GM18868 (cell line): ENCODE results near the gene RPTOR.
"Not testable (repeated sequence)": the region's sequence is repeated elsewhere in the genome, so short reads cannot be mapped to it uniquely, and the experiment has no call there.

Experiments used
- ATAC-seq: cut with Tn5 transposase; IDR thresholded peaks from one replicate; pipeline ENCODE4 v1.9.1; 2021; ENCODE audit warnings: mild to moderate bottlenecking, moderate library complexity; ENCODE audit not compliant: unreplicated experiment

RPTOR gene

DNA sequence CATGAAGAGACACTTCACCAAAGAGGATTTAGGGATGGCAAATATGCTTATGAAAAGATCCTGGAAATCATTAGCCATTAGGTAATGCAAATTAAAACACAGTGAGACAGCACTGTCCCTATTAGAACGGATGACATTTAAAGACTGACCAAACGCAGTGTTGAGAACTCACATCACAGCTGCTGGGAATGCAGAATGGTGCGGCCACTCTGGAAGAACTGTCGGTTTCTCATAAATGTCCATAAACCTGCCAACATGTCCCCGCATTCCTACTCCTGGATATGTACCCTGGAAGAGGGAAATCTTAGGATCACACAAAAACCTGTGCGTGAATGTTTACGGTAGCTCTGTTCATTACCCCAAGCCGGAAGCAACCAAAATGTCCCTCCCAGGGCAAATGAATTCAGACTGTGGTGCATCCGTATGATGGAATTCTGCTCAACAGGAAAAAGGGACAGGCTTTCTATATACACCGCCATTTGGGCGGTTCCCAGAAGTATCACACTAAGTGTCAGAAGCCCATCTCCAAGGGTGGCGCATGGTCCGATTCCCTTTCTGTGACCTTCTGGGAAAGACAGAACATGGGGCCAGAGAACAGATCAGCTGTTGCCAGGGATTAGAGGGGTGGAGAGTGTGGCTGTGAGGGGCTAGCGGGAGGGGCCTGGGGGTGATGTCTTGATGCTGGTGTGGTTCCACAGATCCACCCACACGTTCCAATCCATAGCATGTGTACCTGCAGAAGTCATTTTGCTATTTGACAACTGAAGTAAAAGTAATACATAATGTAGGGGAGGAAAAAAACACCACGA lies 249.8 kb downstream of the RPTOR start:
- ATAC-seq, result no peak

- ATAC-seq, result no peak
Measured at GRCh38 chr17:80795090-80795580, 250.5 kb downstream of the RPTOR start.

DNA sequence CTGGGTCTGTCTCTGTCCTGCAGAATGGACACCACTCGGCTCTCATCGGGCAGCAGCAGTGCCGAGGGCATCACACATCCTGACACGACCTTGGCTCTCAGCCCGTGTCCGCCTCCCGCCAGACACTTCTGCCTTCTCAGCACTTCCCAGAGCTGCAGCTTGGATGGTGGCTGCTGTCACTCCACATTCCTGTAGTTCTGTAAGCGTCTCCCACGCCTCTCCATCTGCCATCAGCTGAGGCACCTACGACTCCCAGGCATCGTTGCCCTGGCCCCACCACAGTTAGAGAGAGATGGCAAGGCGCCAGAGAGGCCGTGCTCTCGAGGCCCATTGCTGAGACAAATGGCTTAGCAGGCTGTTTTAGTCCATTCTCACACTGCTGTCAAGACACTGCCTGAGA lies 251.1 kb downstream of the RPTOR start:
- ATAC-seq, result no peak

- ATAC-seq, result no peak
Measured at GRCh38 chr17:80796430-80796861, 251.8 kb downstream of the RPTOR start.

- not testable (repeated sequence) for ATAC-seq
Measured at GRCh38 chr17:80797222-80797621, 252.6 kb downstream of the RPTOR start.

DNA sequence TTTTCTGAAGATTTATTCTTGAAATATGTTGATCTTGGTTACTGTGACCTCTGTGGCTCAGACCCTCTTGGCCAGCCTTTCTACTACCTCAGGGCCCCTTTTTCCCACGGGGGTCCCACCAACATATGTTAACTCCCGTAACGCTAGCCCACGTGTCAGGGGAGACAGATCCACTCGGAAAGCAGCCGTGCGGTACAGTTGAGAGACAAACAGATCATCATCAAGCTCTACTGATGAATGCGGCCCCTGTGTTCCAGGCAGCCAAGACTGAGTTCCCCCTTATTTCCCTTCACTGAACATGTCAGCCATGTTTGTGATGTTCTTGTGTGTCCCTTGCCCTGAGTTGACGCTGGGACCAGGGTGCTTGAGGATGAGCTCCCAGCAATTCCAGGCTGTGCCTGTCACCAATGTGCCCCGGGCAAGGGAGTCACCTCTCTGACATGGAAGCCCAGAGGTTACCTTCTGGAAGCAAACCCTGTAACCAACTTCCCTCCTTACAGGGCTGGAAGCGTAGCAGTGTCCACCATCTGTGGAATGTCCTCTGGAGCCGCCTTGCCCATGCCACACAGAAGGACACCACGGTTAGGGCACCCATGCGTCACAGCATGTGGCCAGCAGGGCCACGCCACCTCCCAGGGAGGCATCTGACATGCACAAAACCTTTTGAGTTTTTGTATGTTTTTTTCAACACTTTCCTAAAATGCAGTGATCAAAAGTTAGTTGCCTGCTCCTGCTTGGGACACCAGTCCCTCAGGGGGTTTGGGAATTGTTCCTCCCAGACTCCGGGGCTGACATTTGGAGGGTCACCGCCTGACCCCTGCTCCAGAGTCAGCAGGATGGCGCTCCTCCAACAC lies 253.3 kb downstream of the RPTOR start:
- no peak for ATAC-seq

DNA sequence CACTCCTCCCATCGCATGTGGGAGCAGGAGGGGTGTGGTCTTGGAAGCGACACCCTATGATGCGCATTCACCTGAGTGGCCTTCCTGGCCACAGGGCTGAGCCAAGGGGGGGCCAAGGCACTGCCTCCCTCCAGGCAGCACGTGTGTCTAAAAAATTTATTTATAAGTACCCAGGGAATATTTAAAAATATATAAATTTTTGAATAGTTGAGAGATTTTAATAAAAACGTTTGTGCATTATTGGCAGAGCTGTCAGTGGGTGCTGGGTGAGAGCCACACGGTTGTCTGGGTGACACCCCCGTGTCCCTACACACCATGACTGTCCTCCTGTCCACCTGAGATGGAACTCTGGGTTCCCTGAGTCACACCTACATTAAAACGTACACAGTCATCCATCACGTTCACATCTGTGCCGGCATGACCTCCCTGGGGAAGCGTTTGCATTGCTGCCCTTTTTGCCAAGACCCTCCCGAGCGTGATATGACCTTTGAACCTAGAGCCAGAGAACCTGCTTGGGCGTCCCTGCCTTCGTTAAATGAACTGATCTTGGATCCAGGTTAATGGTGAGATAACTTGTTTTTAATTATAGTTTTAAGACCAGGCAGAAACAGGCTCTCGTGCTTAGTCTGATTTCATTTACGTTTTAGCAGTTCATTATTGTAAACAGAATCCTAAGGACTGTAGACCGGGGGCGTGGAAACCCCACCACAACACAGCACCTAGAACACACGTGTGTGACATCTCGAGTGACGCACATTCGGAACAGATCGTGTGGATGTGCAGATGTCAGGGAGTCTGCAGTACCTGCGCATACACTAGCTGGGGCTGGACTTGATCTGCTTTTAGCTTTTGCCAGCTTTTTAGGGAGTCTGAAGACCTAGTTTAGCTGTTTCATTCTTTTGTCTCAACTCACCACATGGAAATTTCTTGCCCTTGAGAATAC lies 254.2 kb downstream of the RPTOR start:
- ATAC-seq, result no peak

- ATAC-seq, result no peak
Measured at GRCh38 chr17:80799538-80800480, 255.2 kb downstream of the RPTOR start.

- no peak for ATAC-seq
Measured at GRCh38 chr17:80800481-80801391, 256.1 kb downstream of the RPTOR start.

GRCh38 chr17:80802626-80803450 lies 258.2 kb downstream of the RPTOR start:
- ATAC-seq, result no peak

- no peak for ATAC-seq
Measured at GRCh38 chr17:80803451-80804428, 259.1 kb downstream of the RPTOR start.

DNA sequence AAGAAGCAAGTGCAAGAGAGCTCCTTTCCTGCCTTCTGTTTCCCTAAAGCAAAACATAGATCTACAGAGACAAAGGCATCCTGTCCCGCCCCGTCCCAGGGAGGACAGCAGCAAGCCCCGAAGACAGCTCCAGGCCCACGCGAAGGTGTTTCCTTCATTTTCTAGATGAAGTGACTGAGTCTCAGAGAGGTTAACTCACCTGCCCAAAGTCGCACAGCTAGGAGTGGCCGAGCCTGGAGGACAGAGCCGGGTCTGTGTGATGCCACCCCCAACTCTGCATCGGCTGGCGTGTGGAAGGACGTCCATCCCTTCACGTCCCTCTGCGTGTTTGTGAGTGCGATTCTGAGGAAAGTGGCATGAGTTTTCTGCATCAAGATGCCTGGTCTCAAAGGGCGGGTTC lies 259.8 kb downstream of the RPTOR start:
- ATAC-seq, result no peak

DNA sequence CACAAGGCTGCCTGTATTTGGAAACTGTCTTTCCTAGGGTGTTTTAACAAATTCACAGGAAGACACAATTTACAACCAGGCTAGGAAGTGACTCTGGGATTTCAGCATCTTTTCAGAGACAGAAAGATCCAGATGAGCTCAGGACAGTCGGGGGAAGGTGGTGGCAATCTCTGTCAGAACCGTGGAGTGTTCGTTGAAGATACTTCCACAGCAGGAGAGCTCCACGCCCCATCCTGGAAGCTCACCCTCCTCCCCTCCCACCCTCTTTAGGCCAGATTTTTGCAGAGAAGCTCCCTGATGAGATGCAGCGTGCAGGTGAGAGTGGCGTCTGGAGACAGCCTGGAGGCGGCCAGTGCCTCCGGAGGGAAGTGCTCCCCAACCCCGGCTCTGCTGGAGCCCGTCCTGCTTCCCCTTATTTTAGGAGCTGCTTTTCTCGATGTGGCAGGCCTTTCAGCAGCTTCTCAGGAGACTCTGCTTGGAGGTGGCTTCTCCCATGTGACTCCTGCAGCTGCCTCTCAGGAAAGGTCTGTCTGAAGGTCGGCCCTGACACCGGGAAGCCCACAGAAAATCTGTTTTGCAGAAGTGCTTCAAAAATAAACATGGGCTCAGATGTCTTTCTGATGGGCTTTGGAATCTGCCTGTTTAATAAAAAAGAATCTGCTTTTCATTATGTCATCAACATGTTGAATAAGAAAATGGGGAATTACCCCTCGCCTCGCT lies 260.6 kb downstream of the RPTOR start:
- no peak for ATAC-seq

DNA sequence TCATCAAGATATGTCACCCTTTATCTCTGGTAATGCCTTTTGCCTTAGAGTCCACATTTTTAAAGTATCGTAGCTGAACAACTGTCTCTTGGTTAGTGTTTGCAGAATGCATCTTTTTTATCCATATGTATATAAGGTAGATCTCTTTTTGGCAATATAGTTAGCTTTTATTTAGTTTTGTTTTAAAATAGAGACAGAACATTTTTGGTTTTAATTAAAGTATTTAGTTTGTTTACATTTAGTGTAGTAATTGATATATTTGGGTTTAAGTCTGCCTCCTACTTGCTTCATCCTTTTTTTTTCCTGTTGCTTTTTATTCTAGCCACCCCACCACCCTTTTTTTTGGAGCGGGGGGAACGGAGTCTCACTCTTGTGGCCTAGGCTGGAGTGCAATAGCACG lies 262.4 kb downstream of the RPTOR start:
- no peak for ATAC-seq

GRCh38 chr17:80807882-80808281 lies 263.2 kb downstream of the RPTOR start:
- ATAC-seq, result no peak
